ENCODE measurements around the gene GDAP1L1.

DNA sequence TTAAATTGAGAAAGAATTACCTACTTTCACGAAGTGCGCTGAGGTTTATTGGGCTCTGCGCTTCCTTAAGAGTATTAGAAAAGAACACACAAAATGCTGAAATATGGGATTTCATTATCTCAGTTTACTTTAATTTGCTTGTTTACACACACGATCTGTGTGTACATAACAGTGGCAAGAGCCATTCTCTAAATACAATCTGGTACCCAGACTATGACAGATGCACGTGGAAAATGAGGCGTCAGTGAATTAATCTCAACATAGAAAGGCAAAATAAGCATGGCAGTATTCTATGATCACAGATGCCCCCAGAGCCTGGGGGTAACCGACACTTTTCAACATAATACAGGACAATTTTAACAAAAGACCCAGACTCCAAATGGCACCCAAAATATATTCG, 55.6 kb downstream of the GDAP1L1 start:
- TF ChIP-seq, protein P1, sequence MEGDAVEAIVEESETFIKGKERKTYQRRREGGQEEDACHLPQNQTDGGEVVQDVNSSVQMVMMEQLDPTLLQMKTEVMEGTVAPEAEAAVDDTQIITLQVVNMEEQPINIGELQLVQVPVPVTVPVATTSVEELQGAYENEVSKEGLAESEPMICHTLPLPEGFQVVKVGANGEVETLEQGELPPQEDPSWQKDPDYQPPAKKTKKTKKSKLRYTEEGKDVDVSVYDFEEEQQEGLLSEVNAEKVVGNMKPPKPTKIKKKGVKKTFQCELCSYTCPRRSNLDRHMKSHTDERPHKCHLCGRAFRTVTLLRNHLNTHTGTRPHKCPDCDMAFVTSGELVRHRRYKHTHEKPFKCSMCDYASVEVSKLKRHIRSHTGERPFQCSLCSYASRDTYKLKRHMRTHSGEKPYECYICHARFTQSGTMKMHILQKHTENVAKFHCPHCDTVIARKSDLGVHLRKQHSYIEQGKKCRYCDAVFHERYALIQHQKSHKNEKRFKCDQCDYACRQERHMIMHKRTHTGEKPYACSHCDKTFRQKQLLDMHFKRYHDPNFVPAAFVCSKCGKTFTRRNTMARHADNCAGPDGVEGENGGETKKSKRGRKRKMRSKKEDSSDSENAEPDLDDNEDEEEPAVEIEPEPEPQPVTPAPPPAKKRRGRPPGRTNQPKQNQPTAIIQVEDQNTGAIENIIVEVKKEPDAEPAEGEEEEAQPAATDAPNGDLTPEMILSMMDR (IDR thresholded peaks at IDR 0.05) = no peak
- TF ChIP-seq POLR2A (IDR thresholded peaks at IDR 0.05) = no peak

All from right lobe of liver (tissue), 4 donors.